ENCODE results near the gene OTUB2.

The OTUB2 gene

DNA sequence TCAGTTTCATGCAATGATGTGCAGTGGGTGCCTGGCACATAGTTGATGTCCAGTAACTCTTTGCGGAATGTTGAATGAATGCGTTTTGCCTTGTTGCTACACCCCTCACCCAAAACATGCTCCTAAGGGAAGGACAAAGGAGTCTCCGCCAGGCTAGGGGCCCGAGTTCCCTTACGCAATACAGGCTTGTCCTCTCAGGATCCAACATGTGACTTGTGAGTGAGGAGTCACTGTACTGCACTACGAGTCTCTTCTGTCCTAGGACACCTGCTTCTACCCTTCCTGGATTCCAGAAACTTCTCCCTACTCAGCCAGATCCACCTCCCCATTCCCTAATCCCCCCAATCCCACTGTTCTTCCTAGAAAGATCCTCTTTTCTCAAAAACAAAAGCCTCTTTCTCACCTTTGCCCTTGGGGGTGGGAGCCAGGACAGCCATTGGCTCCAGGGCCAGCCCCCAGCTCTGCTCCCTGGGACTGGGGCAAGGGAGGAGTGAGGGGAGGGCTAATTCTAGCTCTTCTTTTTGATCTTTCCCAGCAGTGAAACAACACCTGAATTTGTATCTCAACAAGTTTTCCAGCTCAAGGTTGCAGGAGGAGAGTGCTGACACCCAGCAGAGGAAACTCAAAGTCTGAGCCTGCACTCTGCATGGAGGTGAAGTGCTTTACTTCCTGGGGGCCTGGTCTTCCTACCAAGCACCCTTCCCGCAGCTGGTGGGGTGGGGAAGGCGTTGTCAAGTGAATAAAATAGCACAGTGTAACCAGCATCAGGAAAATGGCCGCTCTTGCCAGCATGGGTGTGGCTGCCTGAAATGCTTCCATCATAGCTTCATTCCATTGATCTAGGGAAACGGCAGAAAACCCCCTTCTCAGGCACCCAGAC is 3.4 kb upstream of the OTUB2 start:
- no peak for DNase-seq

DNA sequence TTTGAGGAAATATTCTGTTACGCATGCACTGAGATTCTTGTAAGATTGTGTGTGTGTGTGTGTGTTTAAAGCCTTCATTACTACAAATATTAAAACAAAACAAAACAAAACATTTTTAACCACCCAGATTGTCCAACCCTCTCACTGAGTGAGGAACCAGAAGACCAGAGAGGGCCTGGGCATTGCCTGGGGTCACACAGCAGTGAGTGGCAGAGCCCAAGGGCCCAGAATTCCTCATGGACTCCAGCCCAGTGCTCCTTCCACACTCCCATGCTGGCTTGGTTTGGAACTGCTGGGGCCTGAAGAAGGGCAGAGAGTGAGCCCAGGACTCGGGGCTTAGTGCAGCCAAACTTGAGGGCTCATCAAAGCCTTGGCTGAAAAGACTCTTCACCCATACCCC is 1.6 kb upstream of the OTUB2 start:
- DNase-seq, result no peak

DNA sequence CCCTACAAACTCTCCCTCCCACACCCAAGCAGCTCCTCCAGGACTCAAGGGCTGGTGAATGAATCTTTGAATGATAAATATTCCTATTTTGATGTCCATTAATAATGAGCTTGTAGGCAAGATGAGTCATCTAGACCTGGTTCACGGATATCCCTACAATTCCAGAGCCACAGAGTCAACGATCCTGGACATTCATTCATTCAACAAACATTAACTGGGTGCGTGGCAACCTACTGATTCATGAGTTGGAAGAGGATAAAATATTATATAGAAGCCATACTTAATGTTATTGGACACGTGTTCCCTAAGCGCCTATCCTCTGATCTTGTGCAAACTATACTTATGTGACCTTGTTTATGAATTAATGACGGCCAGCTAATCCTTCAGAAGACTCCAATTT is 420 bp upstream of the OTUB2 start:
- DNase-seq, result no peak

DNA sequence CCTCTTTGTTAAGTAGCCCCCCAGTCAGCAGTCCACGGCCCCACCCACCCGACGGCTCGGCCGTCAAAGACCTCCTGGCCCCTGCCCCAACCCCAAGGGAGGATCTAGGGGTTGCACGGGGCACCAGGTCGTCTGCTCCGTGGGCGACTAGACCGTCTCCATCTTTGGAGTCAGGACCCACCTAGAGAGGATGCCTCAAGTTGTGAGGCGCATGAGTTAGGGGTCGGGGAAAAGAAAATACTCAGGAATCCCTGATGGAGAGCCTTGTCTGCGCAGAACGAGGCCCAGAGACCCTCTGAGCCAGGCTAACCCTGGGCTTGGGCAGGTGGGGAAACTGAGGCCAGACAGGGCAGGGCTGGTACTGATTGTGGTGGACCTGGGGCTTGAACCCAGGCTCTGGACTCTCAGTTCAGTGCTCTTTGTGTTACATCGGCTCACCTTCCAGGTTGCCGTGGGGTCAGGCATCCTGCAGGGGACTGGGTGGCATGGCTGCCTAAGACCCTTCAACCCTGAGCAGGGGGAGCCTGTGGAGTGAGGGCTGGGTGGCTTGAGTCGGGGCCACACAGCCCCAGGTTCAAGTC is 839 bp downstream of the OTUB2 start:
- no peak for DNase-seq

DNA sequence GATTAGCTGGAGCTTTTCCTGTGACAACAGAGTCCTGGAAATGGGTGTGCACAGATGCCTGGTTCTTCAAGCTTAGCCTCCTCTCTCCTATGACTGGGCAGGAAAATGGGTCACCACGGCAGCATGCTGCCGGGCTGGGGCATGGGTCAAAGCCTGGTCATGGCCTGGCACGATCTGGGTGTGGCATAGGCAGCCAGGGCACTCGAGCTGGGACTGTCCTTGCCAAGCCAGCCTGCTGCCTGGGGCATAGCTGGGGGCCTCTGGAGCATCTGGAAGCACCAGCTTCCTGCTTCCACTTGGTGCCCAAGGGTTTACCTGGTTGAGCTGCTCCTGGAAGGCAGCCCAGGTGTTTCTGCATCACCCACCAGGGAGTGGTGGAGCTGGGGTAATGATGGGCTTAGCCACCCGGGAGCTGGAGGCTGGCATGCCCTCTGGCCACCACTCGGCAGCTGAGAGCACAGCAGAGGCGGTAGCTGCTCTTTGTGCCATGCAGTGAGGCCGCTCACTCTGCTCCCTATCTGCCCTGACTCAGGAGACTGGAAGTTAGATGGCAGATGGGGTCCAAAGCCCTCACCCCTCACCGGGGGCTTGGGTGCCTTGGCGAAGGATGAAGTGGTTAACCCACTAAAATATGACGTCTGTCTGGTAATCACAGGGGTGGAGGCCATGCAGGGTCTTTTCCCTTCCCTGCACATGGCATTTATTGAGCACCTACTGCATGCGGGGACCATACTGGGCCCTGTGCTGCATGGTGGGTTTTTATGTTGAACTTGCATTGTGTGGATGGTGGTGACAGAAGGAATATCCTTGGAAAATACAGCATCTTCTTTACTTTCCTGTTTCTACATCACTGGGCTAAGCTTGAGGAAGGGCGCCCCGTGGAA is 1.7 kb downstream of the OTUB2 start:
- DNase-seq, result no peak

DNA sequence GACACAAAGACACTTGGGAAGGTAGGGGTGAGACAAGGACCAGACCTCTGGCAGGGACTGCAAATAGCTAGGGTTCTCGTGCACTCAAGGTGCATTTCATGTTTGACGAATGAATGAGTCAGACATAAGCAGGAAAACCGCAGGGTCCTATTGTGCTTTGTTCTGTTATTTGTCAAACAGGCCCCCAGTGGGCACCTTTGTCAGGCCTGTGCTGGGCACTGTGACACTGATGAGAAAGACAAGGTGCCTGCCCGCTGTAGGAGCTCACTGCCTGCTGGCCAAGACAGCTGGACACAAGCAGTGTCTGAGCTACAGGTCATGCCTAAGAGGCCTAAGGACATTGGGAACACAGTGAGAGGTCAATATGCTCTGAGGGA is 2.3 kb downstream of the OTUB2 start:
- peak; percentile 39 for DNase-seq

DNA sequence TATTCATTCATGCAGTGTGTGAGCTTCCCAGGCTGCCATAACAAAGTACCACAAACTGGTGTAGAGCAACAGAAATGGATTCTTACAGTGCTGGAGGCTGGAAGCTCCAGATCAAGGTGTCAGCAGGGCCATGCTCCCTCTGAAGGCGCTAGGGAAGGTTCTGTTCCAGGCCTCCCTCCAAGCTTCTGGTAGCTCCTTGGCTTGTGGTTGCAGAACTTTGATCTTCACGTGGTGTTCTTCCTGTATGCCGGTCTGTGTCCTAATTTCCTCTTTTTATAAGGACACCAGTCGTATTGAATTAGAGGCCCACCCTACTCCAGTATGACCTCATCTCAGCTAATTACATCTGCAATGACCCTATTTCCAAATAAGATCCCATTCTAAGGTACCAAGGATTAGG is 3.1 kb downstream of the OTUB2 start:
- no peak for DNase-seq

DNA sequence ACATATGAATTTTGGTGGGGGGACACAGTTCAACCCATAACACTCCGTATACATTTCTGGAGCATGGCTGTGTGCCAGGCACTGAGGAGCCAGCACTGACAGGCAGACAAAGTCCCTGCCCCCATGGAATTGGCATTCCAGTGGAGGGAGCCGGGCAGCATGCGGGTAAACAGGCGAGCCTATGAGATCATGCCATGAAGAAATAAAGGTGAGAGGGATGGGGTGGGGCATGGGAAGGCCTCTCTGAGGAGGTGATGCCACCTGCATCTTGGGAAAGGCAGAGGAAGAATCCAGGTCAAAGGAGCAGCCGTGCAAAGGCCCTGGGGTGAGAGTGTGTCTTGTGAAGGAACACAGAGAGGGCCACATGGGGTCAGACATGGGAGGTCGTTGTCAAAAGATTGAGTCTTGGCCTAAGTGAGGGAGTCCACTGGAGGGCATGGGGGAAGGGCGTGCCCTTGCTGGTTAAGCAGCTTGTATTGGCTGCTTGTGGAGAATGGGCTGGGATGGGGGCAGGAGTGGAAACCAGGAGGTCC is 3.6 kb downstream of the OTUB2 start:
- DNase-seq, result no peak

DNA sequence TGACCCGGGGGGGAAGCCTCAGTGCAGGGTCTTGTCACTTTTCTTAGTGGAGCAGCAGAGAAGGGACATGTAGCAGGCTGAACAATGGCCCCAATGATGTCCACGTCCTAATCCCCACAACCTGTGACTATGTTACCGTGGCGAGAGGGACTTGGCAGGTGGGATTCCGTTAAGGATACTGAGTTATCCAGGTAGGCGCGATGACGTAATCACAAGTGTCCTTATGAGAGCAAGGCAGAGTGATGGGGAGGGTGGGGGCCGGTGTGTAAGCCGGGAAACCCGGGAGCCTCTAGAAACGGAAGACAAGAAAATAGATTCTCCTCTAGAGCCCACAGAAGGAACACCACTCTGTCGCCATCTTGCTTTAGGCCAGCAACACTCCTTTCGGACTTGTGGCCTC is 4.4 kb downstream of the OTUB2 start:
- no peak for DNase-seq

DNA sequence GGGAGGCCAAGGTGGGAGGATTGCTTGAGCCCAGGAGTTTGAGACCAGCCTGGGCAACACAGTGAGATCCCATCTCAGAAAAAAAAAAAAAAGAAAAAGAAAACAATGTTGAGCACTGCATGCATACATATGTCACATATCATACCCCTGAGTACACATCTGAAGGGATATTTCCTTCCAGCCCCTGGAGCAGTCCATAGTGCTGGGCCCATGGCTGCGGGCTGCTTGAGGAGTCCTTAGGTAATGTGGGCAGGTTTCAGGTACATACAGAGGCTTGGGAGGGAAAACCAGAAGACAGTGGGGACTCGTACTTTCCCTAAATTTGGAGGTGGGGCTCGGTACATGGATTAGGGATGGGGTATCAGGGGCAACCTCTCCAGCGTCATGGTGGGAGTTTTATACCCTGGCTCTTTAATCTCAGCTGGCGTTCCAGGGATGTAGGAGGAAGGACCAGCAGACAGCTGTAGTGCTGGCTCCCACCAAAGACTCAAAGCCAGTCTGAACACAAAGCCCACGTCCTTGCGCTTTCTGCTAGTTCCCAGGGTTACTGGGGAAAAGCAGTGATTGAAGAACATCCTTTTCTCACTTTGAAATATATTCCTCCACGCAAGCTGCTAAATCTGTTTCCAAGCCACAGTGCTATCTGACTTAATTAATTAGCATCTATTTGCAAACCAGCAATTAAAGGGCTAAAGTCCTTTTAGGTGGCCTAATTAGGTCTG is 5.2 kb downstream of the OTUB2 start:
- DNase-seq, result no peak

DNA sequence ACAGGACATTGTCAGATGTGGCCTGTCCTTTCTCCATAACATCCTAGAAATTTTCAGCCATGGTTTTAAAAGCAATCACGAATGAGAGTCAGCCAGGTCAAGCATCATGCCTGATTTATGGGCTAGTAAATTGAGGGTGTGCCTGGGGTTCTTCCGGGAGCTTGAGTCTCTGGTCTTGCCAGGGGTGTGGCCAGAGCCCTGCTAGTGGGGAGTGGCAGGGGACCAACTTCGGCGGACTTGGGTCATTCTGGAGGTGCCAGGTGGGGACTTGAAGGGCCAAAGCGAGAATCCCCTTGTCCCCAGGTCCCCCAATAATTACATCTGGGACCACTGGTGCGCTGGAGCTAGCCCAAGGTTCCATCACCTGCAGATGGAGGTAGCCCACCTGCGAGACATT is 5.7 kb downstream of the OTUB2 start:
- DNase-seq, result no peak

DNA sequence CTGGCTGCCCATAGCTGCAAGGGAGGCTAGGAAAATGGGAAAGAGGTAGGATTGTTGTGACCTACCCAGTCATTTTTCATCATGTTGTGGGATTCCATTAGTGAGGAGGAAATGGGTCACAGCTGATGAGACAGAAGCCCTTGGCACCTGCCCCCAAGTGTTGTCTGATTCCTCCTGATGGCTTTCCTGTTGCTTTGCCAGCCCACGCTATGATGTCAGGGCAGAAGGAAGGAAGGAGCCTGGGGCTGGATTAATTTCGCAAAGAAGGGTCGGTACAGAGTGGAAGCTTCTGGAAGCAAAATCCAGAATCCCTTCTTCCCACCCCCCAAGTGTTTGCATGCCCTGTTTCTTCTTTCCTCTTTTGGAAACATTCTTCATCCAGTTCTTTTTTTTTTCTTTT is 8.7 kb downstream of the OTUB2 start:
- DNase-seq, result no peak

DNA sequence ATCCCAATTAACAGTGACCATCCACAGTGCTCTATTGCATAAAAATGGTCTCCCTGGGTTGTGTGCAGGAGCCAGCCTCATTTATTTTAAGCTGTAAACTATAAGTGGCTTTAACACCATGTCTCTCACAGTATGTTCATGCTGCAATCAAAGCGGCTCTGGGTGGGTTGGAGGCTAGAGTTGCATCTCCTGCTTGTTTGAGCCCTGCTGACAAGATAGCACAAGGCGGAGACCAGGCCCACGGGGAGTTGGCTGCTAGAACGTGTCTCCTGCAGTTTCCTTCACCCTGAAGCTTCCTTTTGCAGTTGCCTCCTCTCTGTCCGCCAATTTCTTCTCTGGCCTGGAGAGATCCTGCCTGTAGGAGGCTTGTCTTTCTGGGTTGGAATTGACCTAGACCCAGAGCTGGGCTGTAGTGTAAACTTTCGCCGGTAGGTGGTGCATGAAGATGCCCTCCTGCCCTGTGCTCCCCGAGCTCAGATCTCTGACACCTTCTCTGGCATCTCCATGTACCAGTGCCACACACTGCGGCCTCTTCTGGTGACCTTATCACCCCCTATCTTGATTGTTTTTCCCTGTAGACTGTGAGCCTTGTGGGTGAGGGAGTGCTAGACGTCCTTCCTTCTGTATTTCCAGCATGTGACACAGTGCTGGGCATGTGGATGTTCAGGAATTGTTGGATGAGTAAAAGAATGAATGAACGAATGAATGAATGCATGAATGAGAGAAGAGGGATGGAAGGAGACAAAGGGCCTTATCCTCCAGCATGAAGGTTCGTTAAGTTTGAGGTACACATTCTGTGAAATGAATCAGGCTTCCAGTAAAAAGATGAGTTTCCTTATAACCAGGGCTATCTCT is 10.4 kb downstream of the OTUB2 start:
- peak; percentile 77 for DNase-seq

DNA sequence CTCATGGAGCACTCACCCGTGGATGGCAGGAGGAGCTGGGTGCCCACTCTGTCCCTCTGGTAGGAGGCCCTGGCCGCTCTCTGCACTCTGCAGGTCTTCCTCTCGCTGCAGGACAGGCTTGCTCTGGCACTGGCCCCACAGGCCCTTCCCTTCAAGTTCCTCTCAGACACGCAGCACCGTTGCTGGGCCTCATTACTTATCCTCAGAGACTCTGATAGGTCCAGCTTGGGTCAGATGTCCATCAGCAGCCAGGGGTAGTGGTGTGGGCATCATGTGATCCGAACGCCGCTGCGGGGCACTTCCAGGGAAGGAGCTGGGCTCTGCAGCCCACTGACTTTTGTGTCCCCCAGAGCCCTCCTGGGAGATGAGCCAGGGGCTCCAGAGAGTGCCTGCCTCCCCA is 11.8 kb downstream of the OTUB2 start:
- DNase-seq, result no peak

DNA sequence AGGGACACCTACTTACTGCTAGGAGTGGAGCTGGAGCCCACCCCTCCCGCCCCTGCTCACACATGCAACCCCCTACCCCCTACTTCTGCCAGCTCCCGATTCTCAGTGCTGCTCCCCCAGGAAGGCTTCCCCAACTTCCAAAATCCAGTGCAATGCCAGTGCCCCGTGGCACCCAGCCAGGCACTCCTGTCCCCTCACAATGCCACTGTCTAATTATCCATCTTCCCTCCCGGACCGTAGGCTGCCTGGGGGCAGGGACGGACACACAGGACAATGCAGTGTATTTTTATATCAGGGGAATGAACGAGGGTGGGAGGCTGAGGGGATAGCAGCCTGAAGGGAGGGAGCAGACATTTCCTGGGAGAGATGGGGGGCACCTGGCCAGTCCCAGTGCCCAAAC is 12.4 kb downstream of the OTUB2 start:
- no peak for DNase-seq

DNA sequence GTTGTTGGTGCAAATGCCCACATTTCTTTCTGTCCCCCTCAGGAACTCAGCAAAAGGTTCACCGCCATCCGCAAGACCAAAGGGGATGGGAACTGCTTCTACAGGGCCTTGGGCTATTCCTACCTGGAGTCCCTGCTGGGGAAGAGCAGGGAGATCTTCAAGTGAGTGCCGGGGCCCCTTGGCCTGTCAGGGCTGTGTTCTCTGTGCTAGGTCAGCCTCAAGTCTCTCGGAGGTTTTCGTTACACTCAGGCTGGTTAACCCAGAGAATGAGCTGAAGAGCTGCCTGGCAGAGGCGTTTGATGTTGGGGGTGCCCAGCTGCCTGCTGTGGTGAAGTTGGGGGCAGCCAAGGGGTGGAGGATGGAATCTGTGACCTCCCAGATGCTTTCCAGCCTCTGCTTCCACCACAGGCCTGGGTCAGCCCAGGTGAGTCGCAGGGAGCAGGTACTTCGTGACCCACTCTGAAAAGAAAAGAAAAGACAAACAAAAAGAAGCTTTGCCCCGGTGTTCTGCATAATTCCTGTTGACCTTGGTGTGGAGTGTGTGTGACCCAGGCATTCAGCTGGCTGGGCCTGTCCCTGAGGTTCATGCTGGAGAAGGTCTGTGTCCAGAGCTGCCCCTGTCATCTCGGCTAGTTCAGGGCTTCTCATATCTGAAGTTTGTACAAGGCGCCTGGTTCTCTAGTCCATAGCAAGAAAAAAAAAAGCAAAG is 12.9 kb downstream of the OTUB2 start:
- DNase-seq, result no peak

DNA sequence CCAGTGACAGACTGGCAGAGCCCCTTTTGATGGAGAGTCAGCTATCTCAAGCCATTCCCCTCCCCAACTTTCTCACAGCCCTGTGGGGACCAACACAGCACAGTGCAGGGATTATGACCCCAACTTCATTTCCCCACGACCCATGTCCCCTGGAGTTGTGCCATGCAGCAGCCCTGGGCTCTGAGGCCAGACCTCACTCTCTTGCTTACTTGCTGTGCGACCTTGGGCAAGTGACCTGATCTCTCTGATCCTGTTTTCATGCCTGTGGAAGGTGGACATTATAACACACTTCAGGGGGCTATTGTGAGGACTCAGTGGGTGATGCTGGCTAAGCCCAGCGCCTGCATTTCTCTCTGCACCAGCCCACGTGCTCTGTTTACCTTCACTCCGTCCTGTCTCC is 14.1 kb downstream of the OTUB2 start:
- no peak for DNase-seq

DNA sequence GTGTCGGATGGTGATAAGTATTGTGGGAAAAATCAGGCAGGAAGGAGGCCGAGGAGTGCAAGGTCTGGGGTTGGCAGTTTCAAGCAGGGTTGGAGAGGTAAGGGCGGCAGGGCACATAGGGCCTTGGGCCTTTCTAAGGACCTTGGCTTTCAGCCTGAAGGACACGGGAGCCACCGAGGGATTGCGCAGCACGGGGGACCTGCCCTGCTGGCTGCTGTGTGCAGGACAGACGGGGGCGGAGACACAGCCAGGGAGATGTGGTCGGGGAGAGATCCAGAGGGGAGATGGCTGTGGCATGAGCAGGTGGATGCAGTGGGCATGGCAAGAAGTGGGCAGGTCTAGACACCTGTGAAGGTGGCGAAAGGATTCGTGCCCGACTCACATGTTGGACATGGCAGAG is 14.7 kb downstream of the OTUB2 start:
- no peak for DNase-seq

DNA sequence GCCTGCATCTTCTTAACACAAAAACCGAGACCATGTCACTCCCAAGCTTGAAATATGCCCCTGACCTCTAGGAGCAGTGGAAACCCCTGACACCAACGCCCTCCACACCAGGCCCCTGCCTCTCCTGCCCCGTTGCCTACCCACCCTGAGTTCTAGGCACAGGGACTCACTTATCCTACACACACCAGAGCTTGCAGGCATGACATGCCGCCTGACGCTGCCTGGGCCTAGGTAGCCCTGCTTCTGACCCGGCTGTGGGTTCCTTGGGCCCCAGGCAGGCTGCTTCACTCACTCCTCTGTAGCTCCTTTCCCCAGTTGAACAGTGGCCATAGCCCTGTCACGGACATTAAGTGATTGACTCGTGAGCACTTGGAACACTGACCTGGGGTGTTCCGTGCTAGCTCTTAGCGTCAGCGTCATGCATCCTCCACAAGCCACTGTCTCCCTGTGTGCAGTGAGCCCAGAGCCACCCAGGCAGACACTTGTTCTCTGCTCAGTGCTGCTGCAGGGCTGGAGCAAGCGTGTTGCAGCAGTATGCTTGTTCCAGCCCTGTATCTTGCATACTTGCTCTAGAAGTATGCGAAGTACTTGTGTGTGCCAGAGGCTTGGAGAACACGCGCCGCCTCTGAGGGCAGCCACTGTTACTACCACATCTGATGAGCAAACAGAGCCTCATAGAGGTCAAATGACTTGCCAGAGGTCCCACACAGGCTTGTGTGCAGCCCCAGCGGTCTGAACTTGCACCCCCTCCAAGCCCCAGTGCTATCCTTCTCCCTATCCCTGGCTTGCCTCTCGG is 15.6 kb downstream of the OTUB2 start:
- DNase-seq, result no peak

DNA sequence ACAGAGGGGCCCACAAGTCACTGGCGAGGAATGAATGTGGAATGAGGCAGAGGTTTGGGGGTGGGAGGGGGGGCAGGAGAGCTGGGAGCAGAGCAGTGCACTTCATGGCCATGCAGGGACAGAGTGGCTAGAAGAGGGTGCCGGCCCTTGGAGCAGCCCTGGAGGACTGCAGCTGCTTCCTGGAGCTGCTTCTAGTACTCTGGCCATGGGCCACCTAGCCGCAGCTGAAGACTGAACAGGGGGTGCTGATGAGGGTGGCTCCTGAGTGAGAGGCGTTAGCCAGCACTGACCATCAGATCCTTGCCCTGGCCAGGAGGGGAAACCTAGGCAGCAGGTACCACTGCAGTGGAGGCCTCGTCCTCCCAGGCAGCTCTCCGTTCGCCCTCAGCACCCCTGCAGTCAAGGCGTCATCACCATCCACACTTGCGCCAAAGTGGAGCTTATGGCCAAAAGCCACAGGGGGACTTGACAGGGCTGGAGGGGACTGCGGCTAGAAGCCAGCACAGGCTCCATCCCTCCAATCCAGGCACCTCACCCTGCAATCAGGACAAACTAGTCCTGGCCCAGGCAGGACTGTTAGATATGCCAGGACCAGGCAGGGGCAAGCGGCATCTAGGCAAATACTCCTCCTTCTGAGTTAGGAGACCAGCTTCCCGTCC is 16.4 kb downstream of the OTUB2 start:
- no peak for DNase-seq

All from activated CD8-positive, alpha-beta memory T cell treated with anti-CD3 and anti-CD28 coated beads, Interleukin-2, amount 50 U/mL, for 4 hours (primary cell).